ENCODE data around the gene LTK.

LTK gene

DNA sequence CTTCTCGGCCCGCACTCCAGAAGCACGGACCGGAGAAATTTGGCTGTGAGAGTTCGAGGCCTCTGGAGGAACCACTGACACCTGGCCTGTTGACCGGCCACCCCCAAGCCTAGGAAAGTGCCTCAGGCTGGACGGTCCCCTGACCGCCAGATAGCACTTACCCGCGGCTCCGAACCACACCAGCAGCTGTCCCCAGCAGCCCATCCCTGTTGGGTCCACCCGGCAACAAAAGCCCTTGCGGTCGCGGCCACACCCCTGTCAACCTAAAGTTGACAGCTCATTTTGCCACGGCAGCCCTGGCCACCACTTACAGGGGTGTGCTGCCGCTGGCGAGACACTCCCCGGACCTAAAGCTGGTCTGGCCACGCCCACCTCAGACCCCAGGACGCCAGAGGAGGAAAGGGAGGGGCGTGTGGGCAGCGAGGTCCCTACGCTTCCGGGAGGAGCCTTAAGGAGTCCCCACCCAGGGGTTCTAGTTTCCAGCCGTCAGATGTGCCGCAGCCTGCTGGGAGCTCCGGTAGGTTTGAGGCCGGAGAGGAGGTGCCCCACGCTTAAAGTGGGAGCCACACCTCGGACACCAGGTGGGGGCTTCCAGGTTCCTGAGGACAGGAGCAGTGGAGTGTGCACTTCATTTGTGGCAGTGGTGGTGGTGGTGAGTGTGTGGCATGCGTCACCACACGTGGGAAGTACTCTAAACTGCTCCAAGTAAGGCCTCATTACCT is at the start of gene LTK:
TSS of gene LTK (minus strand) at position 322 of the 722 bp plus-strand sequence. CDS start at position 204, 118 bp downstream.
- in situ Hi-C loops (cut with MboI; ENCODE audit: low pct_unique_long_range_greater_than_20kb, low sequenced_read_pairs, unreplicated experiment), result no loop called here
- TF ChIP-seq, protein P1, sequence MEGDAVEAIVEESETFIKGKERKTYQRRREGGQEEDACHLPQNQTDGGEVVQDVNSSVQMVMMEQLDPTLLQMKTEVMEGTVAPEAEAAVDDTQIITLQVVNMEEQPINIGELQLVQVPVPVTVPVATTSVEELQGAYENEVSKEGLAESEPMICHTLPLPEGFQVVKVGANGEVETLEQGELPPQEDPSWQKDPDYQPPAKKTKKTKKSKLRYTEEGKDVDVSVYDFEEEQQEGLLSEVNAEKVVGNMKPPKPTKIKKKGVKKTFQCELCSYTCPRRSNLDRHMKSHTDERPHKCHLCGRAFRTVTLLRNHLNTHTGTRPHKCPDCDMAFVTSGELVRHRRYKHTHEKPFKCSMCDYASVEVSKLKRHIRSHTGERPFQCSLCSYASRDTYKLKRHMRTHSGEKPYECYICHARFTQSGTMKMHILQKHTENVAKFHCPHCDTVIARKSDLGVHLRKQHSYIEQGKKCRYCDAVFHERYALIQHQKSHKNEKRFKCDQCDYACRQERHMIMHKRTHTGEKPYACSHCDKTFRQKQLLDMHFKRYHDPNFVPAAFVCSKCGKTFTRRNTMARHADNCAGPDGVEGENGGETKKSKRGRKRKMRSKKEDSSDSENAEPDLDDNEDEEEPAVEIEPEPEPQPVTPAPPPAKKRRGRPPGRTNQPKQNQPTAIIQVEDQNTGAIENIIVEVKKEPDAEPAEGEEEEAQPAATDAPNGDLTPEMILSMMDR (IDR thresholded peaks at IDR 0.05; ENCODE audit: extremely low read depth, insufficient read depth, missing control alignments), result no peak
- peak; percentile 70 for DNase-seq (ENCODE audit: low spot score)

DNA sequence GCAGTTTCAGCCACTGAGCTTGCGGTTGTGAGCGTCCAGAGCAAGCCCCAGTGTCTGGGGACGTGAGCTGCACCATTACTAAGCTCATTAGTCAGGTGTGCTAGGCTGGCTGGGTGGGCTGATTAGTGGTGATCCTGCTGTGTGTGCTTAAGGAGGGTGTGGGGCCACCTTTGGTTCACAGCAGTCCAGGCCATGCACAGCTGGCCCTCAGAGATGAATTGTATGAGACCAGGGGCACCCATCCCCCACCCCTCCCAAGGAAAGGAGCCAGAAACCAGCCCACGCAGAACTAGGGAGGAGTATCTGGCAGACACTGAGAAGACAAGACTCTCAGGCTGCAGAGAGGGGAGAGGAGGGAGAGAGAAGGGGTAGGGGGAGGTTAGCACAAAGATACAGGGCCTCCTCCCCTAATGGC is 49.2 kb upstream of the LTK start:
- TF ChIP-seq, protein P1 (IDR thresholded peaks at IDR 0.05; ENCODE audit: extremely low read depth, insufficient read depth, missing control alignments), result no peak
- in situ Hi-C loops (cut with MboI; ENCODE audit: low pct_unique_long_range_greater_than_20kb, low sequenced_read_pairs, unreplicated experiment), result no loop called here
- DNase-seq (ENCODE audit: low spot score), result no peak

GRCh38 chr15:41562244-41562643 is 48.6 kb upstream of the LTK start:
- TF ChIP-seq, protein P1 (IDR thresholded peaks at IDR 0.05; ENCODE audit: extremely low read depth, insufficient read depth, missing control alignments), result no peak
- DNase-seq (ENCODE audit: low spot score), result no peak
- in situ Hi-C loops (cut with MboI; ENCODE audit: low pct_unique_long_range_greater_than_20kb, low sequenced_read_pairs, unreplicated experiment), result no loop called here

DNA sequence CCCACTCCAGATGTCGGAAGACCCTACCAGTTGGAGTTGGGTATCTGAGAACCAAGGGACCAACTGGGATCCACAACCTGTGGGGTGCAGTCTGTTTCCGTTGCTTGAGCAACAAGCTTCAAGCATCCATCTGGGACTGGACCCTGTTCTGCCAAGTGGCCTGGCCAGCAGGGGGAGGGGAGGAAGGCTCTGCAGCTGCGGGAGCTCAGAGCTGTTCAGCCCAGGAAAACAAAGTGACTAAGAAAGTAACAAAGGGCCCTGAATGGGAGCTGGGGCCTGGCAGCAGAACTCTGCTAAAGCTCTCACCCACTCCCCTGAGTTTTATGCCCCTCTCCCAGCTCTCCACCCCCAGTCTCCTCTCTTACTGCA is 48.1 kb upstream of the LTK start:
- DNase-seq (ENCODE audit: low spot score), result no peak
- in situ Hi-C loops (cut with MboI; ENCODE audit: low pct_unique_long_range_greater_than_20kb, low sequenced_read_pairs, unreplicated experiment), result no loop called here
- TF ChIP-seq, protein P1 (IDR thresholded peaks at IDR 0.05; ENCODE audit: extremely low read depth, insufficient read depth, missing control alignments), result no peak

DNA sequence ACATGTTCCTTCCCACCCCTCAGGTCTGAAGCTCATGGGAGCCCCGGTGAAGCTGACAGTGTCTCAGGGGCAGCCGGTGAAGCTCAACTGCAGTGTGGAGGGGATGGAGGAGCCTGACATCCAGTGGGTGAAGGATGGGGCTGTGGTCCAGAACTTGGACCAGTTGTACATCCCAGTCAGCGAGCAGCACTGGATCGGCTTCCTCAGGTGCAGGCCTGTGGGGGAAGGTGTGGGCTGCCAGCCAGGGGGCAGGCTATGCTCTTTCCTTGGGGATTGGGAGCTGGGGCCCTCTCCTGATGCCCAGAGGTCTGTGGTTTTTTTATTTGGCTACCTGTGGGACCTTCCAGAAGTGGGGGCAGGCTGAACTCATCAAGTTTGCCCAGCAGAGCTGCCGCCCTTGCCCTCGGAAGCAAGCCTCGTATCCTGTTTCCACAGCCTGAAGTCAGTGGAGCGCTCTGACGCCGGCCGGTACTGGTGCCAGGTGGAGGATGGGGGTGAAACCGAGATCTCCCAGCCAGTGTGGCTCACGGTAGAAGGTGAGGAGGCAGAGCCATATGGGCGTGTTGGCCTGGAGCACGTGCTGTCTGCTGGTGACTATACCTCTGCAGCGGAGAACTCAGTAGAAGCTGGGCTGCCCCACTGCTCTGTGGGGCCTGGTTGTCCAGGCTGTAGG is 47.6 kb upstream of the LTK start:
- in situ Hi-C loops (cut with MboI; ENCODE audit: low pct_unique_long_range_greater_than_20kb, low sequenced_read_pairs, unreplicated experiment), result no loop called here
- TF ChIP-seq, protein P1 (IDR thresholded peaks at IDR 0.05; ENCODE audit: extremely low read depth, insufficient read depth, missing control alignments), result no peak
- no peak for DNase-seq (ENCODE audit: low spot score)

GRCh38 chr15:41560572-41560874 is 46.9 kb upstream of the LTK start:
- TF ChIP-seq, protein P1 (IDR thresholded peaks at IDR 0.05; ENCODE audit: extremely low read depth, insufficient read depth, missing control alignments), result no peak
- DNase-seq (ENCODE audit: low spot score), result peak; percentile 37
- in situ Hi-C loops (cut with MboI; ENCODE audit: low pct_unique_long_range_greater_than_20kb, low sequenced_read_pairs, unreplicated experiment), result no loop called here
